Stomach smooth muscle (tissue), 2 donors: Measurements from ENCODE around the gene AVPR2.

Source experiments
- H3K27ac ChIP-seq: one replicate; pipeline ENCODE4 v1.7.0; 2013; ENCODE audit warnings: mild to moderate bottlenecking, low read length, inconsistent platforms
- H3K27me3 ChIP-seq, 2 donors: one replicate each; pipeline ENCODE4 v1.7.0; 2013; ENCODE audit warnings: low read length in 2 of 2; ENCODE audit not compliant: insufficient read depth in 2 of 2, control insufficient read depth in 1 of 2
- H3K36me3 ChIP-seq, 2 donors: one replicate each; pipeline ENCODE4 v1.7.0; 2013; ENCODE audit warnings: low read length in 2 of 2; ENCODE audit not compliant: control insufficient read depth in 2 of 2, insufficient read depth in 2 of 2
- H3K4me1 ChIP-seq: one replicate; pipeline ENCODE4 v1.7.0; 2013; ENCODE audit warnings: low read length; ENCODE audit not compliant: control insufficient read depth, insufficient read depth
- H3K4me3 ChIP-seq, 2 donors: one replicate each; pipeline ENCODE4 v1.7.0; 2013; ENCODE audit warnings: low read length in 2 of 2
- H3K9ac ChIP-seq, 2 donors: one replicate each; pipeline ENCODE4 v1.7.0; 2013; ENCODE audit warnings: low read length in 2 of 2, mild to moderate bottlenecking in 1 of 2
- H3K9me3 ChIP-seq, 2 donors: one replicate each; pipeline ENCODE4 v1.7.0; 2013; ENCODE audit warnings: low read length in 2 of 2; ENCODE audit not compliant: control insufficient read depth in 2 of 2
- donor health status: healthy.
- donor health status: Pancreatic carcinoma.

AVPR2 gene

GRCh38 chrX:153926858-153927671 lies 22.6 kb downstream of the AVPR2 start:
- H3K27ac ChIP-seq = peak overlapping the region; percentile 95
- peak overlapping the region; percentile 65 to 79 for H3K4me3 ChIP-seq
- H3K9me3 ChIP-seq = no peaks in the 10 kb centered on the region
- H3K4me1 ChIP-seq = peaks cover 50% of the 10 kb centered on the region
- peaks cover 0 to 8% of the 10 kb centered on the region in 2 donors for H3K27me3 ChIP-seq
- H3K9ac ChIP-seq = peak overlapping the region; percentile 85 to 87
- peaks cover 6 to 10% of the 10 kb centered on the region in 2 donors for H3K36me3 ChIP-seq

DNA sequence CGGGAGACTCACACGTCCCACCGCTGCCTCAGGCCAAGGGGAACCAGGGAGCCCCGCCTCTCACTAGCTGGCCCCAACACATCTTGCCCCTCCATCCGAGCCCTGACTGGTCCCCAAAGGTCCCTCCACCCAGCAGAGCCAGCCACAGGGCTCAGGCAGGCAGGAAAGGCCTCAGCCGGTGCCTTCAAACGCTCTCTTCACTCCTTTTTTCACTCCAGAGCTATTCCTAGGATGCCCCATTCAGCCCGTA lies 23.1 kb downstream of the AVPR2 start:
- H3K4me1 ChIP-seq = peaks cover 48% of the 10 kb centered on the region
- H3K27ac ChIP-seq = peak overlapping the region; percentile 95
- H3K36me3 ChIP-seq = peaks cover 10% of the 10 kb centered on the region in 2 donors
- H3K9ac ChIP-seq = peak overlapping the region; percentile 85 to 87
- peaks cover 0 to 8% of the 10 kb centered on the region in 2 donors for H3K27me3 ChIP-seq
- H3K9me3 ChIP-seq = no peaks in the 10 kb centered on the region
- H3K4me3 ChIP-seq = peak overlapping the region; percentile 65 to 79

- H3K4me3 ChIP-seq = peak overlapping the region; percentile 65 to 79
- peaks cover 10% of the 10 kb centered on the region in 2 donors for H3K36me3 ChIP-seq
- H3K9ac ChIP-seq = peak overlapping the region; percentile 85 to 87
- peaks cover 43% of the 10 kb centered on the region for H3K4me1 ChIP-seq
- H3K9me3 ChIP-seq = no peaks in the 10 kb centered on the region
- peaks cover 0 to 8% of the 10 kb centered on the region in 2 donors for H3K27me3 ChIP-seq
- peak overlapping the region; percentile 95 for H3K27ac ChIP-seq
Measured at GRCh38 chrX:153927922-153928760, 23.7 kb downstream of the AVPR2 start.

GRCh38 chrX:153928846-153929245 lies 24.4 kb downstream of the AVPR2 start:
- Histone ChIP-seq H3K9me3 (no peaks in the 10 kb centered on the region), H3K9ac (no peak overlapping the region), H3K4me1 (peaks cover 41% of the 10 kb centered on the region), H3K27me3 (peaks cover 0 to 8% of the 10 kb centered on the region in 2 donors), H3K36me3 (peaks cover 10% of the 10 kb centered on the region in 2 donors), H3K27ac (no peak overlapping the region), H3K4me3 (peak overlapping the region in 1 of 2 donors; percentile 79)

DNA sequence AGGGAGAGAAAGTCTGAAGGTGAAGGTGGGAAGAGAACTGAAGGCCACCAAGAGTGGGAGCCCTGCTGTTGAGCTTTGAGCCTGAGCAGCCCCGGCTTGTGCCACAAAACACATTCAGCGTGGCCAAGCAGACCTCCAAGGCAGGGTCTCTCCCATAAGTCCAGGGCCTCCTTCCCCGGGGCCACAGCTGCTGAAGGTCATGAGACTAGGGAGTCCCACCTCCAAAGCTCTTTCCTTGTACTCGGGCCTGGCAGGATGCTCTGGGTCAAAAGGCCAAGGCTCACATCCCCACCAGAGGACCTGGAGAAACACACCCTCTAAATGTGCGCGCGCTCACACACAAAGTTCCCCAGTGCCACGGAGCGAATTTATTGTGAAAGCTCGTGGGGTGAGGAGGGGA lies 25.1 kb downstream of the AVPR2 start:
- peaks cover 10% of the 10 kb centered on the region in 2 donors for H3K36me3 ChIP-seq
- H3K9ac ChIP-seq = no peak overlapping the region
- no peak overlapping the region for H3K4me3 ChIP-seq
- peaks cover 43% of the 10 kb centered on the region for H3K4me1 ChIP-seq
- no peaks in the 10 kb centered on the region for H3K9me3 ChIP-seq
- H3K27me3 ChIP-seq = peaks cover 0 to 5% of the 10 kb centered on the region in 2 donors
- H3K27ac ChIP-seq = peak overlapping the region; percentile 37

- Histone ChIP-seq H3K4me1 (peaks cover 42% of the 10 kb centered on the region), H3K4me3 (no peak overlapping the region), H3K9ac (no peak overlapping the region), H3K27ac (peak overlapping the region; percentile 37), H3K36me3 (peaks cover 10% of the 10 kb centered on the region in 2 donors), H3K9me3 (no peaks in the 10 kb centered on the region), H3K27me3 (peaks cover 0 to 5% of the 10 kb centered on the region in 2 donors)
Measured at GRCh38 chrX:153930011-153930910, 25.8 kb downstream of the AVPR2 start.

- H3K27ac ChIP-seq = no peak overlapping the region
- peaks cover 0 to 2% of the 10 kb centered on the region in 2 donors for H3K27me3 ChIP-seq
- no peaks in the 10 kb centered on the region for H3K9me3 ChIP-seq
- no peak overlapping the region for H3K4me3 ChIP-seq
- H3K9ac ChIP-seq = no peak overlapping the region
- H3K36me3 ChIP-seq = peaks cover 10% of the 10 kb centered on the region in 2 donors
- peaks cover 38% of the 10 kb centered on the region for H3K4me1 ChIP-seq
Measured at GRCh38 chrX:153931151-153931550, 26.7 kb downstream of the AVPR2 start.

DNA sequence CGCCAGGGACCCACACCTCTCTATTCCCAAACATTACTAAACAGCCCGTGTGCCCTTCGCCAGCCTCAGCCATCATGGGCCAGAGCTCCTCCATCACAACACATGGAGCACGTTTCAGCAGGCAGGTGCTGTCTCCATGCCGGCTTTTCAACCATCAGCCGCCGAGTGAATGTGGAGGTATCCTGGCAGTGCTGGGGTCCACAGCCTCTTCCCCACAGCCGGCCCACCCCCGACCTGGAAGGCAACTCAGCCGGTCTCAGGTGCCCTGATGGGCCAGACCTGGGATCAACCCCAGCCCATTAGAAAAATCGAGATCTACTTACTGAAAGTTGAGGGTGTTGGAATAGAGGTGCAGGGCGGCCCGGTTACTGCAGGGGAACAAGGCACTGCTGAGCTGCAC lies 27.3 kb downstream of the AVPR2 start:
- H3K27me3 ChIP-seq = peaks cover 0 to 2% of the 10 kb centered on the region in 2 donors
- no peak overlapping the region for H3K4me3 ChIP-seq
- peaks cover 10% of the 10 kb centered on the region in 2 donors for H3K36me3 ChIP-seq
- H3K27ac ChIP-seq = no peak overlapping the region
- H3K9ac ChIP-seq = no peak overlapping the region
- no peaks in the 10 kb centered on the region for H3K9me3 ChIP-seq
- H3K4me1 ChIP-seq = peaks cover 33% of the 10 kb centered on the region

- H3K27ac ChIP-seq = no peak overlapping the region
- H3K27me3 ChIP-seq = peaks cover 0 to 2% of the 10 kb centered on the region in 2 donors
- peaks cover 10% of the 10 kb centered on the region in 2 donors for H3K36me3 ChIP-seq
- H3K9me3 ChIP-seq = no peaks in the 10 kb centered on the region
- no peak overlapping the region for H3K9ac ChIP-seq
- H3K4me3 ChIP-seq = no peak overlapping the region
- peaks cover 26% of the 10 kb centered on the region for H3K4me1 ChIP-seq
Measured at GRCh38 chrX:153932220-153932915, 27.9 kb downstream of the AVPR2 start.

DNA sequence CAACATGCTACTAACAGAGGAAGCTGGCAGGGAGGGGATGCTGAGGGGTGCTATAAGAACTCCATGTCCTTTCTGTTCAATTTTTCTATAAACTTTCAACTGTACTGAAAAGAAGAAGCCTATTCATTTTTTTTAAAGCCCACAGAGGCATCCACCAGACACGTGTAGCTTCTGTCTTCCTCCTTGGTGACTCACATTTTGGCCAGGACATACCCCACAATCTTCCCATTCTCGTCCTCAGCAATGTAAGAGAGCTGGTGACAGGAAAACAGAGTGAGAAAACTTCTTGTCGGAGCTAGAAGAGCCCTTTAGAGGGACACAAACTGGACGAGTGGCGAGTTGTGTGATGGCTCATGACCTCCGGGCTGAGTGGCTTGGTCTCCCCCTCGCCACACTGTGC lies 29.3 kb downstream of the AVPR2 start:
- no peaks in the 10 kb centered on the region for H3K9me3 ChIP-seq
- peaks cover 18% of the 10 kb centered on the region for H3K4me1 ChIP-seq
- H3K4me3 ChIP-seq = peak overlapping the region; percentile 73 to 78
- peaks cover 0 to 2% of the 10 kb centered on the region in 2 donors for H3K27me3 ChIP-seq
- H3K9ac ChIP-seq = peak overlapping the region in 1 of 2 donors; percentile 57
- H3K36me3 ChIP-seq = peaks cover 10% of the 10 kb centered on the region in 2 donors
- H3K27ac ChIP-seq = peak overlapping the region; percentile 11
